ENCODE data around the gene FFAR3.

FFAR3 gene

DNA sequence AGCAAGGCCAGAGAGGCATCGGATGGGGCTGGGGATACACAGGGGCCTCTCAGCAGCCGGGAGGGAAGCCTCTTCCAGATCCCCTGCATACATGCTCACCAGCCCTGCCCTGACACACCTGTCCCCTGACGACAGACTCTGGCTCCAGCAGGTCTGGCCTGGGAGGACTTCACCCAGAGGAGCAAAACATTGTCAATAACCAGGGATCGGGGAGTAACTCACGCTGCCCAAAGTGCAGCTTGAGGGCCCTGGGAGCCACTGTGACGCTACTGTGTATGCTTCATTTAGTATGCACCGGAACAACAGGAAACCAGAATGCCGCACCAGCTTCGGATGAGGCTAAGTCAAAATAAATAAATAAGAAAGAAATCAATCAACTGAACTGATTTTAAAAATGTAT, 41.7 kb upstream of the FFAR3 start:
- Histone ChIP-seq H3K27me3 (ENCODE audit: insufficient read depth, low read length) (no peaks in the 10 kb centered on the region), H3K27ac (ENCODE audit: low read depth, low read length) (no peak overlapping the region), H3K79me2 (ENCODE audit: control insufficient read depth, insufficient read depth, low read length, unreplicated experiment) (no peaks in the 10 kb centered on the region), H3K4me3 (ENCODE audit: low read depth, low read length) (no peak overlapping the region), H3K36me3 (ENCODE audit: insufficient read depth, low read length) (no peaks in the 10 kb centered on the region), H2AFZ (ENCODE audit: low read length, unreplicated experiment) (no peak overlapping the region), H3K4me1 (ENCODE audit: control insufficient read depth, insufficient read depth, low read length, unreplicated experiment) (peaks cover 17% of the 10 kb centered on the region)

- Histone ChIP-seq H3K27ac (ENCODE audit: low read depth, low read length) (no peak overlapping the region), H3K4me3 (ENCODE audit: low read depth, low read length) (no peak overlapping the region), H3K4me1 (ENCODE audit: control insufficient read depth, insufficient read depth, low read length, unreplicated experiment) (peaks cover 17% of the 10 kb centered on the region)
These were observed 40.7 kb upstream of the FFAR3 start for GRCh38 chr19:35317464-35318043.

GRCh38 chr19:35318679-35319448, 39.4 kb upstream of the FFAR3 start:
- H2AFZ ChIP-seq (ENCODE audit: low read length, unreplicated experiment), result peak overlapping the region; percentile 42
- H3K27ac ChIP-seq (ENCODE audit: low read depth, low read length), result peak overlapping the region; percentile 92
- H3K79me2 ChIP-seq (ENCODE audit: control insufficient read depth, insufficient read depth, low read length, unreplicated experiment), result no peaks in the 10 kb centered on the region
- peak overlapping the region; percentile 28; the same call in 1 of the 2 replicates for H3K4me3 ChIP-seq (ENCODE audit: low read depth, low read length)
- H3K27me3 ChIP-seq (ENCODE audit: insufficient read depth, low read length), result no peaks in the 10 kb centered on the region
- no peaks in the 10 kb centered on the region for H3K36me3 ChIP-seq (ENCODE audit: insufficient read depth, low read length)
- H3K4me1 ChIP-seq (ENCODE audit: control insufficient read depth, insufficient read depth, low read length, unreplicated experiment), result peaks cover 17% of the 10 kb centered on the region

More at GRCh38 chr19:35317464-35318043, 40.7 kb upstream of the FFAR3 start:
- Histone ChIP-seq H3K36me3 (ENCODE audit: insufficient read depth, low read length) (no peaks in the 10 kb centered on the region), H3K27me3 (ENCODE audit: insufficient read depth, low read length) (no peaks in the 10 kb centered on the region), H2AFZ (ENCODE audit: low read length, unreplicated experiment) (no peak overlapping the region), H3K79me2 (ENCODE audit: control insufficient read depth, insufficient read depth, low read length, unreplicated experiment) (no peaks in the 10 kb centered on the region)

DNA sequence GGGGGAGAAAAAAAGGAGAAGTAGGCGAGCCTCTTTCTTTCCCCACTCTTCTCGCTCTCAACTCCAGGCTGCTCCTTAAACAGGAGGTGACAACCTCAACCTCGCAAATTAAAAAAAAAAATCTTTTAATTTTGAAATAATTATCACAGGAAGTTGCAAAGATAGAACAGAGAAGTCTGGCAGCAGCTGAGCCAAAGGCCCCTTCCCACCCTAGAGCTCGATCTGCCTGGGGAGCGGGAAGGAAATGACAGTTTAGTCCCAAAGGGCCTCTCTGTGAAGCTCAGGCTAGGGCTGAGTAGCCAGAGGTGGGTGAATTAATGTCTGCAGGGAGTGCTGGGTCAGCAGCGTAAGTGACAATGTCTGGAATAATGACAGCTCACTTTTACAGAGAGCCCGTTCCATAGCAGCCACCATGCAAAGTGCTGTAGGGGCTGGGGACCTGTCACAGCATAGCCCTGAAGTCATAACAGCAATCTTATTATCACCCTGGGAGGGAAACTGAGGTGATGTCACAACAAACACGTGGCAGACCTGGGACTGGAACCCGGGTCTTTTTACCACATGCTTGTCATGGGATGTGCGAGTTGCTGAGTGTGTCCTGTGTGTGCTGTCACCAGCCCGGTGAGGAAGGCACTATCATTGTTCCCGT, 38.1 kb upstream of the FFAR3 start:
- Histone ChIP-seq H3K79me2 (ENCODE audit: control insufficient read depth, insufficient read depth, low read length, unreplicated experiment) (no peaks in the 10 kb centered on the region), H3K4me3 (ENCODE audit: low read depth, low read length) (no peak overlapping the region), H2AFZ (ENCODE audit: low read length, unreplicated experiment) (no peak overlapping the region), H3K27me3 (ENCODE audit: insufficient read depth, low read length) (no peaks in the 10 kb centered on the region), H3K36me3 (ENCODE audit: insufficient read depth, low read length) (no peaks in the 10 kb centered on the region), H3K4me1 (ENCODE audit: control insufficient read depth, insufficient read depth, low read length, unreplicated experiment) (peaks cover 17% of the 10 kb centered on the region), H3K27ac (ENCODE audit: low read depth, low read length) (no peak overlapping the region)

DNA sequence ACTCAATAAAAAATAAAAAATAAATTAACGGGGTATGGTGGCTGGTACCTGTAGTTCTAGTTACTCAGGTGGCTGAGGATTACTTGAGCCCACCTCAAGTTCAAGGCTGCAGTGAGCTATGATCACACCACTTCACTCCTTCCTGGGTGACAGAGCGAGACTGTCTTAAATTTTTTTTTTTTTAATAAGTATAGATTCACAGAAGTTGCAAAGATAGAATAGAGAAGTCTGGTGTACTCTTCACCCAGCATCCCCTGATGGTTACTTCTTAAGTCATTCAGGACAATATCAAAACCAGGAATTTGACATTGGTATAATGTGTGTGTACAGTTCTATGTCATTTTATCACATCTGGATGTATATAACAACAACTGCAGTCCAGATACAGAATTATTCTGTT, 37.0 kb upstream of the FFAR3 start:
- Histone ChIP-seq H3K4me3 (ENCODE audit: low read depth, low read length) (no peak overlapping the region), H3K27me3 (ENCODE audit: insufficient read depth, low read length) (no peaks in the 10 kb centered on the region), H3K36me3 (ENCODE audit: insufficient read depth, low read length) (no peaks in the 10 kb centered on the region), H2AFZ (ENCODE audit: low read length, unreplicated experiment) (no peak overlapping the region), H3K4me1 (ENCODE audit: control insufficient read depth, insufficient read depth, low read length, unreplicated experiment) (peaks cover 17% of the 10 kb centered on the region), H3K27ac (ENCODE audit: low read depth, low read length) (no peak overlapping the region), H3K79me2 (ENCODE audit: control insufficient read depth, insufficient read depth, low read length, unreplicated experiment) (no peaks in the 10 kb centered on the region)

DNA sequence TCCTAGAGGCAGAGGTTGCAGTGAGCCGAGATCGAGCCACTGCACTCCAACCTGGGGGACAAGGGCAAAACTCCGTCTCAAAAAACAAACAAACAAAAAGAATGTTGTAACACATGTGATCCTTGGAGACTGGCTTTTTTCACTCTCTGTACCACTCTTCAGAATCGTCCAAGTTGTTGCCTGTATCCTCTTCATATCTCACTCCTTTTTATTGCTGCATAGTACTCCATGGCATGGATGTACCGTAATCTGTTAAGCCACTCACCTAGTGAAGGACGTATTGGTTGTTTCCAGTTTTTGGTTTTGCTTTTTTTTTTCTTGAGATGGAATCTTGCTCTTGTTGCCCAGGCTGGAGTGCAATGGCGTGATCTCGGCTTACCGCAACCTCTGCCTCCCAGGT, 36.2 kb upstream of the FFAR3 start:
- H2AFZ ChIP-seq (ENCODE audit: low read length, unreplicated experiment), result no peak overlapping the region
- peaks cover 17% of the 10 kb centered on the region for H3K4me1 ChIP-seq (ENCODE audit: control insufficient read depth, insufficient read depth, low read length, unreplicated experiment)
- no peak overlapping the region for H3K4me3 ChIP-seq (ENCODE audit: low read depth, low read length)
- no peaks in the 10 kb centered on the region for H3K36me3 ChIP-seq (ENCODE audit: insufficient read depth, low read length)
- no peak overlapping the region for H3K27ac ChIP-seq (ENCODE audit: low read depth, low read length)
- no peaks in the 10 kb centered on the region for H3K79me2 ChIP-seq (ENCODE audit: control insufficient read depth, insufficient read depth, low read length, unreplicated experiment)
- no peaks in the 10 kb centered on the region for H3K27me3 ChIP-seq (ENCODE audit: insufficient read depth, low read length)

GRCh38 chr19:35327642-35328041, 30.6 kb upstream of the FFAR3 start:
- Histone ChIP-seq H3K4me1 (ENCODE audit: control insufficient read depth, insufficient read depth, low read length, unreplicated experiment) (no peaks in the 10 kb centered on the region), H2AFZ (ENCODE audit: low read length, unreplicated experiment) (no peak overlapping the region), H3K4me3 (ENCODE audit: low read depth, low read length) (no peak overlapping the region), H3K36me3 (ENCODE audit: insufficient read depth, low read length) (no peaks in the 10 kb centered on the region), H3K79me2 (ENCODE audit: control insufficient read depth, insufficient read depth, low read length, unreplicated experiment) (no peaks in the 10 kb centered on the region), H3K27me3 (ENCODE audit: insufficient read depth, low read length) (no peaks in the 10 kb centered on the region), H3K27ac (ENCODE audit: low read depth, low read length) (no peak overlapping the region)

- Histone ChIP-seq H3K4me3 (ENCODE audit: low read depth, low read length) (no peak within 1 kb of the TSS), H3K79me2 (ENCODE audit: control insufficient read depth, insufficient read depth, low read length, unreplicated experiment) (no peaks in the 10 kb centered on the region), H3K27me3 (ENCODE audit: insufficient read depth, low read length) (no peaks in the 10 kb centered on the region), H3K36me3 (ENCODE audit: insufficient read depth, low read length) (no peaks in the 10 kb centered on the region), H3K4me1 (ENCODE audit: control insufficient read depth, insufficient read depth, low read length, unreplicated experiment) (no peaks in the 10 kb centered on the region), H2AFZ (ENCODE audit: low read length, unreplicated experiment) (no peak within 1 kb of the TSS), H3K27ac (ENCODE audit: low read depth, low read length) (no peak within 1 kb of the TSS)
These were observed 29.4 kb upstream of the FFAR3 start, which contains the start of gene CD22 for GRCh38 chr19:35328851-35329285. Gene CD22, plus strand, starts transcription at chr19:35329187. Its CDS starts 2,854 bp downstream, at chr19:35332041.

- no peaks in the 10 kb centered on the region for H3K4me1 ChIP-seq (ENCODE audit: control insufficient read depth, insufficient read depth, low read length, unreplicated experiment)
These were observed 28.9 kb upstream of the FFAR3 start for GRCh38 chr19:35329323-35329722.

DNA sequence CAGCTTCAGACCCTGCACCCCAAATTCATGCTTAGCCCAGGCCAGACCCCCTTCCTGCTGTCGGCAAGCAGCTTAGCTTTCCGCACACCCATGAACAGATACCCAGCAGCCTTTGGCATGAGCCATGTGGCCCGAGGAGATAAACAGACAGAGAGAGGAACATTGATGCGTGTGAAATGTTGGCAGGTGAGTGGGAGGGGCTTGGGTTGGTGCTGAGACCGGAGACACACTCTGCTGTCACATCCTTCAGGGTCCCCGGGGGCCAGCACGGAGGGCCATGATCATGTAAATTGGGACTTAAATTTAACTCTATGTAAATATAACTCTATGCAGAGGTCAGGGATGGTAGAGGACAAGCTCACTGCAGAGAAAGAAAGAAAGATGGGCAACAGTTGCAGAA, 27.8 kb upstream of the FFAR3 start:
- H2AFZ ChIP-seq (ENCODE audit: low read length, unreplicated experiment), result no peak overlapping the region
- no peaks in the 10 kb centered on the region for H3K79me2 ChIP-seq (ENCODE audit: control insufficient read depth, insufficient read depth, low read length, unreplicated experiment)
- no peak overlapping the region for H3K4me3 ChIP-seq (ENCODE audit: low read depth, low read length)
- H3K27me3 ChIP-seq (ENCODE audit: insufficient read depth, low read length), result no peaks in the 10 kb centered on the region
- no peak overlapping the region for H3K27ac ChIP-seq (ENCODE audit: low read depth, low read length)
- no peaks in the 10 kb centered on the region for H3K36me3 ChIP-seq (ENCODE audit: insufficient read depth, low read length)
- H3K4me1 ChIP-seq (ENCODE audit: control insufficient read depth, insufficient read depth, low read length, unreplicated experiment), result no peaks in the 10 kb centered on the region

More at GRCh38 chr19:35329323-35329722, 28.9 kb upstream of the FFAR3 start:
- H3K36me3 ChIP-seq (ENCODE audit: insufficient read depth, low read length), result no peaks in the 10 kb centered on the region
- no peak overlapping the region for H3K4me3 ChIP-seq (ENCODE audit: low read depth, low read length)
- no peak overlapping the region for H3K27ac ChIP-seq (ENCODE audit: low read depth, low read length)
- H3K79me2 ChIP-seq (ENCODE audit: control insufficient read depth, insufficient read depth, low read length, unreplicated experiment), result no peaks in the 10 kb centered on the region
- no peak overlapping the region for H2AFZ ChIP-seq (ENCODE audit: low read length, unreplicated experiment)
- H3K27me3 ChIP-seq (ENCODE audit: insufficient read depth, low read length), result no peaks in the 10 kb centered on the region

Data from ACC112 (cell line).